ENCODE data around the gene CACNA2D3. TPM values are rescaled to one million over a fixed set of nuclear protein-coding genes. Genes with fewer than 3 reads are reported as not detected.

CACNA2D3 gene
- total RNA-seq, 1 experiment from 2014 or later: not detected

- H3K27me3 Mint-ChIP-seq (ENCODE audit: insufficient read depth, unreplicated experiment): peaks cover 11% of the 10 kb centered on the region
- H3K9me3 Mint-ChIP-seq (ENCODE audit: unreplicated experiment): no peaks in the 10 kb centered on the region
- DNase-seq: no peak
- no peaks in the 10 kb centered on the region; the same call in 1 of the 2 replicates for H3K27me3 ChIP-seq (replicated peaks; ENCODE audit: control insufficient read depth, insufficient read depth, low read length)
- H3K4me3 ChIP-seq (ENCODE audit: low read depth, low read length): no peak overlapping the region
- H3K4me3 Mint-ChIP-seq (ENCODE audit: unreplicated experiment): no peak overlapping the region
- no peaks in the 10 kb centered on the region for H3K4me1 Mint-ChIP-seq (ENCODE audit: low read depth, unreplicated experiment)
- H3K9me3 ChIP-seq: no peaks in the 10 kb centered on the region
- no peak for TF ChIP-seq CTCF (IDR thresholded peaks at IDR 0.05; ENCODE audit: insufficient read depth in 1 of 2, low read depth in 1 of 2, low read length in 1 of 2, severe bottlenecking in 1 of 2, unreplicated experiment in 1 of 2)
- CTCF ChIA-PET: no interaction called here
- H3K36me3 Mint-ChIP-seq (ENCODE audit: insufficient read depth, unreplicated experiment): no peaks in the 10 kb centered on the region
- BruUV-seq (replicated peaks): no TSS peak
- H3K27ac Mint-ChIP-seq (ENCODE audit: unreplicated experiment): no peak overlapping the region
- no peaks in the 10 kb centered on the region for H3K4me1 ChIP-seq
- intact Hi-C loops (cut with micrococcal nuclease; ENCODE audit: unreplicated experiment): no loop called here
- H3K36me3 ChIP-seq (ENCODE audit: control insufficient read depth, insufficient read depth, low read length): no peaks in the 10 kb centered on the region
- POLR2A ChIA-PET: no interaction called here
These were observed 140.6 kb downstream of the CACNA2D3 start for GRCh38 chr3:54262946-54263345.

- ChIA-PET POLR2A (no interaction called here), CTCF (no interaction called here)
- Histone ChIP-seq H3K4me1 (no peaks in the 10 kb centered on the region), H3K4me3 (ENCODE audit: low read depth, low read length) (no peak overlapping the region), H3K36me3 (ENCODE audit: control insufficient read depth, insufficient read depth, low read length) (no peaks in the 10 kb centered on the region), H3K9me3 (no peaks in the 10 kb centered on the region), H3K27me3 (replicated peaks; ENCODE audit: control insufficient read depth, insufficient read depth, low read length) (no peaks in the 10 kb centered on the region; the same call in 1 of the 2 replicates)
- Mint-ChIP-seq H3K4me3 (ENCODE audit: unreplicated experiment) (no peak overlapping the region), H3K27ac (ENCODE audit: unreplicated experiment) (no peak overlapping the region), H3K4me1 (ENCODE audit: low read depth, unreplicated experiment) (no peaks in the 10 kb centered on the region), H3K27me3 (ENCODE audit: insufficient read depth, unreplicated experiment) (peaks cover 8% of the 10 kb centered on the region), H3K9me3 (ENCODE audit: unreplicated experiment) (no peaks in the 10 kb centered on the region), H3K36me3 (ENCODE audit: insufficient read depth, unreplicated experiment) (no peaks in the 10 kb centered on the region)
- no peak for DNase-seq
- no TSS peak for BruUV-seq (replicated peaks)
- intact Hi-C loops (cut with micrococcal nuclease; ENCODE audit: unreplicated experiment): no loop called here
- TF ChIP-seq CTCF (IDR thresholded peaks at IDR 0.05; ENCODE audit: insufficient read depth in 1 of 2, low read depth in 1 of 2, low read length in 1 of 2, severe bottlenecking in 1 of 2, unreplicated experiment in 1 of 2): no peak
These were observed 141.7 kb downstream of the CACNA2D3 start for GRCh38 chr3:54264050-54264449.

- H3K27me3 Mint-ChIP-seq (ENCODE audit: insufficient read depth, unreplicated experiment): peaks cover 8% of the 10 kb centered on the region
- DNase-seq: no peak
- H3K9me3 ChIP-seq: no peaks in the 10 kb centered on the region
- no peaks in the 10 kb centered on the region for H3K4me1 ChIP-seq
- ChIA-PET POLR2A (no interaction called here), CTCF (no interaction called here)
- no peak overlapping the region for H3K4me3 ChIP-seq (ENCODE audit: low read depth, low read length)
- no peaks in the 10 kb centered on the region for H3K36me3 ChIP-seq (ENCODE audit: control insufficient read depth, insufficient read depth, low read length)
- no peaks in the 10 kb centered on the region; the same call in 1 of the 2 replicates for H3K27me3 ChIP-seq (replicated peaks; ENCODE audit: control insufficient read depth, insufficient read depth, low read length)
- no peaks in the 10 kb centered on the region for H3K9me3 Mint-ChIP-seq (ENCODE audit: unreplicated experiment)
- H3K4me3 Mint-ChIP-seq (ENCODE audit: unreplicated experiment): no peak overlapping the region
- no peak overlapping the region for H3K27ac Mint-ChIP-seq (ENCODE audit: unreplicated experiment)
- H3K4me1 Mint-ChIP-seq (ENCODE audit: low read depth, unreplicated experiment): no peaks in the 10 kb centered on the region
- TF ChIP-seq CTCF (IDR thresholded peaks at IDR 0.05; ENCODE audit: insufficient read depth in 1 of 2, low read depth in 1 of 2, low read length in 1 of 2, severe bottlenecking in 1 of 2, unreplicated experiment in 1 of 2): no peak
- H3K36me3 Mint-ChIP-seq (ENCODE audit: insufficient read depth, unreplicated experiment): no peaks in the 10 kb centered on the region
- intact Hi-C loops (cut with micrococcal nuclease; ENCODE audit: unreplicated experiment): no loop called here
- no TSS peak for BruUV-seq (replicated peaks)
These were observed 148.6 kb downstream of the CACNA2D3 start for GRCh38 chr3:54270816-54271526.

Measured in Caco-2 (cell line).